ENCODE data around the gene LAPTM4A. TPM values are rescaled to one million over a fixed set of nuclear protein-coding genes. Genes with fewer than 3 reads are reported as not detected.

Gene LAPTM4A
- total RNA-seq, 2 donors from 2014 or later = 181 to 200 TPM

DNA sequence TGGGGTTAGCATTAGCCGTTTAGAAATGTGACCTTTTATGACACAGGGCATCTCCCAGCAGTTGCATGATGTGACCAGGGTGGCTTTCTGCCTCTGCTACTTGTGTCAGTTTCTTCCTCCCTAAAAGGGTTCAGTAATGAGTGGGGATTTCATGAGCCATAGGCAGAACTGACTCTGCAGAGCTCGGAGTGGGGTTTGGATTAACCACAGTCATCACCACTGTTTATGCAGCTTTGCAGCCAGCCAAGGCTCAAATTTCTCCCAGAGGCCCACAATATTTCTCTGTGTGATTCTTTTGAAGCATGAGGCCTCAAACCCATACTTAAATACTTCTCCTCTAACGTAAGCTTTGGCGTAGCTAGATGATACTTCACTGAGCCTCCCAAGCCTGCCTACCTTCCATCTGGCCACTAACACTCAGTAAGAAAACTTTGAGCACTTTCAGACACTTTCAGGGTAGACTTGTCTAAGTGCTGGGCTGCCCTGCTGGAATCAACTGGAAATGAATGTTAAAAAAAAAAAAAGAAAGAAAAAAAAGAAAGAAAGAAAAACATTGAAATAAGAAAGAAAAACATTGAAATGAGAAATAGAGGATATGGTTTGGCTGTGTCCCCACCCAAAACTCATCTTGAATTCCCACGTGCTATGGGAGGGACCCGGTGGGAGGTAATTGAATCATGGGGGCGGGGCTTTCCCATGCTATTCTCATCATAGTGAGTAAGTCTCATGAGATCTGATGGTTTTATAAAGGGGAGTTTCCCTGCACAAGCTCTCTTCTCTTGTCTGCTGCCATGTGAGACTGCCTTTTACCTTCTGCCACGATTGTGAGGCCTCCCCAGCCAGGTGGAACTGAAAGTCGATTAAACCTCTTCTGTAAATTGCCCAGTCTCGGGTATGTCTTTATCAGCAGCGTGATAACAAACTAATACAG, 11.5 kb upstream of the LAPTM4A start:
- peak; percentile 42 for ATAC-seq (ENCODE audit: insufficient number of reproducible peaks, low FRiP score, low read depth)
- Histone ChIP-seq H3K27ac (peak overlapping the region; percentile 55 to 76), H3K36me3 (no peaks in the 10 kb centered on the region), H3K4me3 (no peak overlapping the region), H3K4me1 (ENCODE audit: control insufficient read depth in 1 of 2, low read depth in 2 of 2) (peaks cover 9 to 21% of the 10 kb centered on the region in 2 donors), H3K9me3 (no peaks in the 10 kb centered on the region), H3K27me3 (replicated peaks; ENCODE audit: insufficient read depth) (no peaks in the 10 kb centered on the region)
- DNase-seq (ENCODE audit: low spot score) = peak; percentile 38
- TF ChIP-seq, protein P1, sequence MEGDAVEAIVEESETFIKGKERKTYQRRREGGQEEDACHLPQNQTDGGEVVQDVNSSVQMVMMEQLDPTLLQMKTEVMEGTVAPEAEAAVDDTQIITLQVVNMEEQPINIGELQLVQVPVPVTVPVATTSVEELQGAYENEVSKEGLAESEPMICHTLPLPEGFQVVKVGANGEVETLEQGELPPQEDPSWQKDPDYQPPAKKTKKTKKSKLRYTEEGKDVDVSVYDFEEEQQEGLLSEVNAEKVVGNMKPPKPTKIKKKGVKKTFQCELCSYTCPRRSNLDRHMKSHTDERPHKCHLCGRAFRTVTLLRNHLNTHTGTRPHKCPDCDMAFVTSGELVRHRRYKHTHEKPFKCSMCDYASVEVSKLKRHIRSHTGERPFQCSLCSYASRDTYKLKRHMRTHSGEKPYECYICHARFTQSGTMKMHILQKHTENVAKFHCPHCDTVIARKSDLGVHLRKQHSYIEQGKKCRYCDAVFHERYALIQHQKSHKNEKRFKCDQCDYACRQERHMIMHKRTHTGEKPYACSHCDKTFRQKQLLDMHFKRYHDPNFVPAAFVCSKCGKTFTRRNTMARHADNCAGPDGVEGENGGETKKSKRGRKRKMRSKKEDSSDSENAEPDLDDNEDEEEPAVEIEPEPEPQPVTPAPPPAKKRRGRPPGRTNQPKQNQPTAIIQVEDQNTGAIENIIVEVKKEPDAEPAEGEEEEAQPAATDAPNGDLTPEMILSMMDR (IDR thresholded peaks at IDR 0.05) = peak; percentile 19

DNA sequence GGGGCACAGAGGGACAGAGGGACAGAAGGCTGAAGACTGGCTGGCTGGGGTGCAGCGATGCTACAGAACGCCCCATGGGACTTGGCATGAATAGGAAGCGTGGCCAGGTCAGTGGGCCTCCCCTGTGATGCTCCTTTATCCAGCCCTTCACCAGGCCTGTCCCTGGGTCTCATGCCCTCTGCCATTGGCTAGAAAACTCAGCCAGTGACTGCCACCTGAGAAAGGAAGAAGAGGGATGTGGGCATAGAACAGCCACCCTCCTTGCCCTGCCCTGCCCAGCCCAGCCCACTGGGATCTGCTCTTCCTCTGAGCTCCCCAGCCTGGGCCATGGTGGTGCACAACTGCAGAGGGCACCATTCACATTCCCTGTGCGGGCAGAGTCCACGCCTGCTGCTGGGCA, 10.5 kb upstream of the LAPTM4A start:
- H3K9me3 ChIP-seq = no peaks in the 10 kb centered on the region
- ATAC-seq (ENCODE audit: insufficient number of reproducible peaks, low FRiP score, low read depth) (no peak), DNase-seq (ENCODE audit: low spot score) (no peak)
- no peaks in the 10 kb centered on the region for H3K36me3 ChIP-seq
- H3K27me3 ChIP-seq (replicated peaks; ENCODE audit: insufficient read depth) = no peaks in the 10 kb centered on the region
- H3K27ac ChIP-seq = peak overlapping the region in 1 of 2 donors; percentile 76
- no peak overlapping the region for H3K4me3 ChIP-seq
- TF ChIP-seq, protein P1 (IDR thresholded peaks at IDR 0.05) = no peak
- peaks cover 9 to 21% of the 10 kb centered on the region in 2 donors for H3K4me1 ChIP-seq (ENCODE audit: control insufficient read depth in 1 of 2, low read depth in 2 of 2)

DNA sequence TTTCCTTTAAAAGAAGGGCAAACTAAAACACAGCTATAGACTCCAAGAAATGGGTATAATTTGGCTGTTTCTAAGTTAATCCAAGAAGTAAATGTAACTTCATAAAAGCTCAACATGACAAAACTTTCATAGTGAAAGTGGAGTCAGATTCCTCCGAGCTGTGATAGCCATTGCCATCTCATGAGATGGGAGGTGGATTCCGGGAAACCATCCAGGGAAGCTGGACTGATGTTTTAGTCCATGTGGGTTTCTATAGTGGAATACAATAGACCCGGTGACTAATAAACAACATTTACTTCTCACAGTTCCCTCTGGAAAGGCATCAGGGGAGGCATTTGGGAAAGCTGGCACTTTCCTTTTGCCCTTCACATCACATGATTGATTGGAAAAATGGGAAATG, 10.0 kb upstream of the LAPTM4A start:
- Histone ChIP-seq H3K36me3 (no peaks in the 10 kb centered on the region), H3K4me1 (ENCODE audit: control insufficient read depth in 1 of 2, low read depth in 2 of 2) (peaks cover 9 to 21% of the 10 kb centered on the region in 2 donors), H3K27ac (peak overlapping the region in 1 of 2 donors; percentile 76), H3K9me3 (no peaks in the 10 kb centered on the region), H3K4me3 (no peak overlapping the region), H3K27me3 (replicated peaks; ENCODE audit: insufficient read depth) (no peaks in the 10 kb centered on the region)
- TF ChIP-seq, protein P1 (IDR thresholded peaks at IDR 0.05) = no peak
- no peak for DNase-seq (ENCODE audit: low spot score)
- ATAC-seq (ENCODE audit: insufficient number of reproducible peaks, low FRiP score, low read depth) = no peak

DNA sequence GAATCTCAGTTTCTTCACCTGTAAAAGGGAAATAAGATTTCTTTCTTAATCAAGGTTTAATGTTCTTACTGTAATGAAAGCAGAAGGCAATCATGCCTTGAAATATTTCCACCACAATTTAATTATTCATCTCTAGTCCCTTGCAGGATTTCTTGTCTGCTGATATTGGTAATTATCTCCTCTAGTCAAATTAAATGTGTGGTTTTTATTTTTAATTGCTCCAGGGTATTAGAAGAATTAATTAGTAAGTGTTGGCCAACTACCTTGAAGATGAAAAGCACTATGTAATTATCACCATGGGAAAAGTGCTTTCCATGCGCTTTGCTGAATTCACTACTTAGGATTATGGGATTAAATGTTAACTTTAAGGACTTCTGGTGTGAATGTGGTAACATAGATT, 8.7 kb upstream of the LAPTM4A start:
- Histone ChIP-seq H3K9me3 (no peaks in the 10 kb centered on the region), H3K27me3 (replicated peaks; ENCODE audit: insufficient read depth) (no peaks in the 10 kb centered on the region), H3K4me1 (ENCODE audit: control insufficient read depth in 1 of 2, low read depth in 2 of 2) (peaks cover 4 to 16% of the 10 kb centered on the region in 2 donors), H3K36me3 (no peaks in the 10 kb centered on the region), H3K4me3 (no peak overlapping the region), H3K27ac (no peak overlapping the region)
- TF ChIP-seq, protein P1 (IDR thresholded peaks at IDR 0.05) = no peak
- ATAC-seq (ENCODE audit: insufficient number of reproducible peaks, low FRiP score, low read depth) = no peak
- DNase-seq (ENCODE audit: low spot score) = no peak

DNA sequence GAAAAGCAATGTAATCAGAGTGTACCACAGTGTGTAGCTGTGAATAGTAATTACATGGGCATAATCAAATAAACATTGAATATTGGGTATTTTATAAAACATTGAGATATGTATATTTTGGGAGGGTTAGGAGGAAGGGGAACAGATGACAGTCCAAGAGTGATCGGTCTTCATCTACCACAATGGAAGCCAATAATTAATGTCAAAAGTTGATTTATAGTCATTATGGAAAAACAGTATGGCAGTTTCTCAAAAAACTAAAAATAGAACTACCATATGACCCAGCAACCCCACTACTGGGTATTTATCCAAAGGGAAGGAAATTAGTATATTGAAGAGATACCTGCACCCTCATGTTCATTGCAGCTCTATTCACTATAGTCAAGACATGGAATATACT, 5.8 kb upstream of the LAPTM4A start:
- no peak for ATAC-seq (ENCODE audit: insufficient number of reproducible peaks, low FRiP score, low read depth)
- no peak for DNase-seq (ENCODE audit: low spot score)
- TF ChIP-seq, protein P1 (IDR thresholded peaks at IDR 0.05) = no peak

More for the DNA sequence above, 5.8 kb upstream of the LAPTM4A start:
- Histone ChIP-seq H3K4me3 (no peak overlapping the region), H3K36me3 (no peaks in the 10 kb centered on the region), H3K27ac (no peak overlapping the region), H3K27me3 (replicated peaks; ENCODE audit: insufficient read depth) (no peaks in the 10 kb centered on the region), H3K4me1 (ENCODE audit: control insufficient read depth in 1 of 2, low read depth in 2 of 2) (peaks cover 5 to 7% of the 10 kb centered on the region in 2 donors), H3K9me3 (no peaks in the 10 kb centered on the region)

Data from thoracic aorta (tissue), 2 donors.